ENCODE data around the gene NWD2. TPM values are rescaled to one million over a fixed set of nuclear protein-coding genes. Genes with fewer than 3 reads are reported as not detected.

Gene NWD2
- polyA plus RNA-seq, 1 donor from 2014 or later = not detected

DNA sequence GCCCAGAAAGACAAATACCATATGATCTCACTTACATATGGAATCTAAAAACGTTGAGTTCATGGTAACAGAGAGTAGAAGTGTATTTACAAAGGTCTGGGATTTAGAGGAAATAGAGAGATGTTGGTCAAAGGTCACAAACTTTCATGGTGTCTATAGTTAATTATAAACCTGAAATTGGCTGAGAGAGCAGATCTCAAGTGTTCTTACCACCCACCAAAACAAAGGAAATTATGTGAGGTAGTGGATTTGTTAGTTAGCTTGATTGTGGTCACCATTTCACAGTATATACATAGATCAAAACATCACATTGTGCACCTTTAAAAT lies 186.8 kb downstream of the NWD2 start:
- Mint-ChIP-seq H3K4me1 (no peaks in the 10 kb centered on the region), H3K9me3 (peaks cover 0 to 2% (median 0%) of the 10 kb centered on the region in 3 donors), H3K27me3 (peaks cover 7% of the 10 kb centered on the region), H3K4me3 (no peak overlapping the region), H3K27ac (no peak overlapping the region), H3K36me3 (no peaks in the 10 kb centered on the region)

DNA sequence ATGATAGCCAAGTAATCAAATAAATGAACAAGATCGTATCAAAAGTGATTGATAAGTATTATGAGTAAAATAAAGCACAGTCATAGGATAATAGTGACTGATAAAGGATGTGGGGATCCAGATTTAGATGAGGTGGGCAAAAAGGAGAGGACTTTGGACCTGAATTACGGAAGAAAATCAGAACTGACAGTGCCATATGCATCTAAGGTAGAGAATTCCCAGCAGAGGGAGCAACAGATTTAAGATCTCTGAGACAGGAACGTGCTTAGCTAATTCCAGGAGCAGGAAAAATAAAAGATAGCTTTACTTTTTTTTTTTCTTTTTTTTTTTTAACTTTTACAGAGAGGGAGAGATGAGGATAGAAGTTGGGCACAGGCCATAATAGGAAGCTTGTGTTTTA lies 189.9 kb downstream of the NWD2 start:
- Mint-ChIP-seq H3K27ac (no peak overlapping the region), H3K4me3 (no peak overlapping the region), H3K36me3 (no peaks in the 10 kb centered on the region), H3K27me3 (peaks cover 1% of the 10 kb centered on the region), H3K4me1 (no peaks in the 10 kb centered on the region), H3K9me3 (no peaks in the 10 kb centered on the region)

DNA sequence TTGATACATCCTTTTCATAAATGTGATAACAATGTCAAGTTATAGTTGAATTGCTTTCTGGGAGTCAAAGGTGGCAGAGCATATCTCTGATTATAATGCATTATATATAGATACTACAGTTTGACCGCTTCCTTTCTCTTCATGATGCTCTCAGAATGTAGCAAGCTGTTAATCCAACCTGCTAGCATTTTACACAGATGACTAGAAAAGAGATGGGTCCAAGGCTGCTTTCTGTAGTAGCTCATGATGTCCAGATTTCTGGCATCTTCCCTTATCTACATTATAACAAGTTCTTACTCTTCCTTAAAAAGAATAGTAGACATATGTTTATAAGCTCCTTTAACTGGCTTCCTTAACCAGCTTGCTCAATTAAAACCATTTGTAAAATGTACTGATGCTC lies 192.0 kb downstream of the NWD2 start:
- Mint-ChIP-seq H3K4me1 (no peaks in the 10 kb centered on the region), H3K36me3 (no peaks in the 10 kb centered on the region), H3K27me3 (peaks cover 3% of the 10 kb centered on the region), H3K9me3 (no peaks in the 10 kb centered on the region), H3K27ac (no peak overlapping the region), H3K4me3 (no peak overlapping the region)

DNA sequence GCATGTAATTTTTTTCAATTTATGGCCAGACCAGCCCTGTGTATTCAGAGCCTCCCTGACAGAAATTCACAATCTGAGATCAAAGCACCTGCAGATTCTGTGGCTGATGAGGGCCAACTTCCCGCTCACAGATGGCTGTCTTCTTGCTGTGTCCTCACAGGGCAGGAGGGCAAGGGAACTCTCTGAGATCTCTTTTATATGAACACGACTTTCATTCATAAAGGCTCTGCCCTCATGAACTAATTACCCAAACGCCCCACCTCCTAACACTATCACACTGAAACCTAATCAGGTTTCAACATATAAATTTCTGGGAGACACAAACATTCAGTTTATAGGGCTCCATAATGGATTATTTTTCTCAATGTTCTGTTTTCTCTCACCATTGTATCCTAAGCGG lies 192.6 kb downstream of the NWD2 start:
- H3K4me3 Mint-ChIP-seq = no peak overlapping the region
- H3K27ac Mint-ChIP-seq = no peak overlapping the region
- H3K9me3 Mint-ChIP-seq = no peaks in the 10 kb centered on the region
- H3K27me3 Mint-ChIP-seq = peaks cover 7% of the 10 kb centered on the region
- H3K36me3 Mint-ChIP-seq = no peaks in the 10 kb centered on the region
- no peaks in the 10 kb centered on the region for H3K4me1 Mint-ChIP-seq

DNA sequence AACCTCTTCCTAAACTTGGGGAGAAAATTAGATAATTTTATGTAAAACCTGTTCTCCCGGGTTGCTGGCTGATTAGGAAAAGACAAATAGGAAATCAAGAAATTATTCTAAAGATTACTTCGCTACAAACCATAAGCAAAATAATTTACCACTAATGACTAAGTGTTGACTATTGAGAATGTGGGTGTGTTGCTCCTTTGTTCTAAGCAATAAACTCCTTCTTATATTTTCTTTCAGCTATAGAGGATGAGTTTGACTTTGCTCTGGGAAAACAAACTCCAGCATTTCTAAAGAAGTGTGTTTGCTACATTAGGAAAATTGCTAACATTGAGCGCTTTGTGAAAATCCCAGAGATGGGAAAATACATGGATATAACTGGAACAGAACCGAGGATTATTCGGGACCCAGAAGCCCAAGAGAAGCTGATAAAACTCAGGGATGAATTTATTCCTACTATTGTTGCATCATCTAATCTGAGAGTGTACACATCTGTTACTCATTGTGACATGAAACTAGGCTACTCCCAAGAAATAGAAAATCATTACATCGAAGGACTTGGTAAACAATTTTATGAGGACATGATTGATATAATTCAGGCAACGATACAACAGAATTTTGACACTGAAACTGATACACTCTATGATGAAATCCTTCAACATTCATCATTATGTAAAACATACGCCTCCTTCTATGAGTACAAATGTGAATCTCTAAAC lies 194.2 kb downstream of the NWD2 start:
- Mint-ChIP-seq H3K27me3 (peaks cover 8% of the 10 kb centered on the region), H3K4me3 (no peak overlapping the region), H3K36me3 (no peaks in the 10 kb centered on the region), H3K27ac (no peak overlapping the region), H3K9me3 (no peaks in the 10 kb centered on the region), H3K4me1 (no peaks in the 10 kb centered on the region)

DNA sequence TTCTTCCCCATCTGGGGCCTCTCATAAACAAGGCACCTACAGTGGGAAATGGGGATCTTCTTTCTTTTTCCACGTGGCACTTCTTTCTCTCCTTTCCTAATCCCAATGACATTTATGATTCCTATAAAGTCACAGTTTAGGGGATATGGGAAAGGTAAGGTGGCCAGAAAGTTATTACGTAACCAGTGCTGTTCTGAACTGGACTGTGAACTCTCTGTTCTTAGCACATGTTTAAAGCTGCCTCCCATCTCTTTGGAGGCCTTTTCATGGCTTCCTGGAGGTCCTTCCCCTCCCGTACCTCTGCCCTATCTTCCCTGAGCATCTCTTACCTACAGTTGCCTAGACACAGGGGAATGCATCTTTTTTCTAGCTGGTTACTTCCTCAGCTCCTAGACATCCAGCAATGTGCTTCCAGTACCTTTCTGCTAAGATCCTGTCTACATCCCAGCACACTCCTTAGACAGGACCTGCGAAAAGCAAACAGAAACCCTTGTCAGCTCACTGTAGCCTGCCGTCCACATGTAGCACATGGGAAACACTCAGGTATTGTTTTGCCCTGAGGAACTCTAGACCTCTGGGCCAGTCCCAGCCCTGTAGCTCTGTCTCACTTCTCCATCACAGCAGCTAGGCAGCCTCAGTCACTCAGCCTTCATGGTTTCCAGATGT lies 195.4 kb downstream of the NWD2 start:
- no peak overlapping the region for H3K27ac Mint-ChIP-seq

DNA sequence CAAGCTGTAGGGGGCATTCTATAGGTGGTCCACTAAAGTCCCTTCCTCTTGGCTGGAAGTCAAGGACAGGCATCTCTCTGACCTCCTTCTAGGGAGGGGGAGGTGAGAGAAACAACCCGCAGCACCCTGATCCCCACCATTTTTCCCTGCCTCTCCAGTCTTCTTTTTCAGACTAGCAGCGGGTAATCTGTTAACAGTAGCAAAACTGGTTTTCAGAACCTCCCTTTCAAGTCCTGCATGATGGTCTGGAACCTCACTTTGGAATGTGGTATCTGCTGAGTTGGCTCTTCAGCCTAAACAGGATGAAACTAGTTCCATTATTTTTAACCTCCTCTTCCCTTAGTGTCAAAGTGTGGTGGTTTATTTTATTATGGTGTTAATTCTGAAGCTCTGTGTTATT lies 196.0 kb downstream of the NWD2 start:
- Mint-ChIP-seq H3K9me3 (peaks cover 0 to 2% (median 2%) of the 10 kb centered on the region in 3 donors), H3K4me3 (no peak overlapping the region), H3K27ac (no peak overlapping the region), H3K36me3 (no peaks in the 10 kb centered on the region), H3K4me1 (no peaks in the 10 kb centered on the region), H3K27me3 (peaks cover 13% of the 10 kb centered on the region)

More for the DNA sequence above, 195.4 kb downstream of the NWD2 start:
- no peaks in the 10 kb centered on the region for H3K4me1 Mint-ChIP-seq
- H3K9me3 Mint-ChIP-seq = peaks cover 0 to 2% (median 2%) of the 10 kb centered on the region in 3 donors
- no peaks in the 10 kb centered on the region for H3K36me3 Mint-ChIP-seq
- H3K27me3 Mint-ChIP-seq = peaks cover 9% of the 10 kb centered on the region
- H3K4me3 Mint-ChIP-seq = no peak overlapping the region

DNA sequence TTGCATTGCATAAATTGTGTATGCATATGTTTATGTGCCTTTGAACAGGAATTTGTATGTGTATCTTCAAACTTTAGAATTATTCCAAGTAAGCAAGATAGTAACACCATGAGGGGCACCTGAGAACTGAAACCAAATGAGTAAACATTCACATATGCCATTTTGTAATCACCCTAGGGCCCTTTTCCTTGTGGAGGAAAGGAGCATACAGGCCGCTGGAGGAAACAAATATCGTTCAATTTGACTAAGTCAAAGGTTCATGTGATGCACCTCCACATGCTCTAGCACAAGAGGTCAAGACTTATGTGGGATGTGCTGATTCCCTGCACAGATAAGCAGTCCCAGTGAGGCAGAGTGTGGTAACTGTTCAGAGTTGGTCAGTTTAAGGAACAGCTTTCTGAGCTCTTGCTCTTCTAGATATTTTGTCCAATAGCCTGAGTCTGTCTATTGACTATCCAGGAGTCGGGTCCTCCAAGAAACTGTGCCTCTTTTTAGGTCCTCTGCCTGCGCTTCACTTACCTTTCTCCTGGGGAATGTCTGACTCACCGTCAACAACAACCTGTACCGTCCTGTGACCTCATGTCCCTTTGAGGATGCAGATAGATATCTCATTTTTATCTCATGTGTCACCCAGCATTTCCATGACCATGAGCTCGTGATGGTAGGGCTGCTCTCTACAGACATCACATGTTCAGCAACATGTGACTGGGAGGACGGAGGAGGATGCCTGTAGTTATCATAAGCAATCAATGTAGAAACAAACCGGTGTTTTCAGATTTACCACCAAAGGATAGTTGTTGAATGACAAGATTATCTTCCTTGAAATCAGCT lies 196.9 kb downstream of the NWD2 start:
- Mint-ChIP-seq H3K9me3 (peaks cover 0 to 2% (median 2%) of the 10 kb centered on the region in 3 donors), H3K27me3 (peaks cover 13% of the 10 kb centered on the region), H3K27ac (no peak overlapping the region), H3K36me3 (no peaks in the 10 kb centered on the region), H3K4me3 (no peak overlapping the region), H3K4me1 (no peaks in the 10 kb centered on the region)

DNA sequence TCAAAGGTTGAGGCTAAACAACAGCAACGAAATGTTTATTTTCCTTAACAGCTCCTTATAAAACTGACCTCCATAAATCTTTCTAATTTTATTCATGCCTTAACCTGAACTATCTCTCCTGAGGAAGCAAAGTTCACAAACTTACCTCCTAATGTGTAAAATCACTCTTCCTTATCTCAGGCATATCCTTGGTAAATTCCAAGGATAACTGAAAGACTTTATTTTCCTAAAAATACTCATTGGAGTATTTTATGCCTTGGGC lies 197.4 kb downstream of the NWD2 start:
- peaks cover 16% of the 10 kb centered on the region for H3K27me3 Mint-ChIP-seq
- H3K4me1 Mint-ChIP-seq = no peaks in the 10 kb centered on the region
- H3K4me3 Mint-ChIP-seq = no peak overlapping the region
- peaks cover 0 to 2% (median 2%) of the 10 kb centered on the region in 3 donors for H3K9me3 Mint-ChIP-seq
- no peak overlapping the region for H3K27ac Mint-ChIP-seq
- H3K36me3 Mint-ChIP-seq = no peaks in the 10 kb centered on the region

DNA sequence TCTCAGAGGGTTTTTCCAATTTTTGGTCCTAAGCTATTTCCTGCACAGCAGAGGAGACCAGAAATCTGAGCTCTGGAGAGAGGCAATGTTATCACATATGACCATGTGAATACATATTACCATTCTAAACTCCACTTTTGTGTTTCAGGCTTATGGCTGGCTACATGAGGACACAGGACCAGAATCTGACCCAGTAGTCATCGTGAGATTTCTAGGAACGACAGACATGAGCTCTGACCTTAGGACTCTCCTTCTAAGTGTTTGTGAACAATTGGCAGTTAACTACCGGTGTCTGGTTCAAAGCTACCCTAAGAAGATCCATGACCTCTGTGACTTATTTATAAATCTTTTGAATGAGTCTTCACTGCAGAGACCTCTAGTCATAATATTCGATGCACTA lies 198.6 kb downstream of the NWD2 start:
- H3K4me1 Mint-ChIP-seq = no peaks in the 10 kb centered on the region
- no peak overlapping the region for H3K4me3 Mint-ChIP-seq
- no peak overlapping the region for H3K27ac Mint-ChIP-seq
- no peaks in the 10 kb centered on the region for H3K36me3 Mint-ChIP-seq
- H3K27me3 Mint-ChIP-seq = peaks cover 16% of the 10 kb centered on the region
- H3K9me3 Mint-ChIP-seq = peaks cover 0 to 2% (median 2%) of the 10 kb centered on the region in 3 donors

DNA sequence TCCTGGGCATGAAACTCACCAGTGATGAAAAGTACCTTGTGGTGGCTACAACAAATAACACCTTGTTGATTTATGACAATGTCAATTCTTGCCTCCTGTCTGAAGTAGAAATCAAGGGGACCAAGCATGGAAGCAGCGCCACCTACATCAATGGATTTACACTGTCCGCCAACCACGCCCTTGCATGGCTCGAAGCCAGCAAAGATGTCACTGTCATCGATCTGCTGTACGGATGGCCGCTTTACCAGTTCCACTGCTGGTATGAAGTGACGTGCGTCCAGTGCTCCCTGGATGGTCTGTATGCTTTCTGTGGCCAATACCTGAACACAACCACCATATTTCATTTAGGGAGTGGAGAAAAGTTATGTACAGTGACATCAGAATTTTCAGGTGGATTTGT lies 200.5 kb downstream of the NWD2 start:
- Mint-ChIP-seq H3K9me3 (peaks cover 0 to 2% (median 2%) of the 10 kb centered on the region in 3 donors), H3K27me3 (peaks cover 16% of the 10 kb centered on the region), H3K27ac (no peak overlapping the region), H3K4me3 (no peak overlapping the region), H3K36me3 (no peaks in the 10 kb centered on the region), H3K4me1 (no peaks in the 10 kb centered on the region)

DNA sequence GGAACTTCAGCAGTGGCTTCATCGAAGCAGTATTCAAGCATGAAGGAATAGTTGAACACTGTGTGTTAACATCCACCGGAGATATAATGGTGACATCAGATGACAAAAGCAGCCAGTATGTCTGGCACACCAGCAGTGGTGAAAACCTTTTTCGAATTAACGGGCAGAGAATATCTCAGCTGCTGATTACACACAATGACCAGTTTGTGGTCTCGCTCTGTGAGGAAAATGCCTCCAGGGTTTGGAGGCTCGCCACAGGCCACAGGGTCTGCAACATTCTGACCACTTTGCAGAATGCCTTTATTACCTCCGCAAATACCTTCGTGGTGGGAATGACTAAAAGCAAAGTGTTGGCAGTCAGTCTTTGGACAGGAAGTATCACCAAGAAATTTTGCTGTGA lies 201.5 kb downstream of the NWD2 start:
- Mint-ChIP-seq H3K4me1 (no peaks in the 10 kb centered on the region), H3K27ac (no peak overlapping the region), H3K4me3 (no peak overlapping the region), H3K36me3 (no peaks in the 10 kb centered on the region), H3K9me3 (peaks cover 0 to 2% (median 2%) of the 10 kb centered on the region in 3 donors), H3K27me3 (peaks cover 18% of the 10 kb centered on the region)

DNA sequence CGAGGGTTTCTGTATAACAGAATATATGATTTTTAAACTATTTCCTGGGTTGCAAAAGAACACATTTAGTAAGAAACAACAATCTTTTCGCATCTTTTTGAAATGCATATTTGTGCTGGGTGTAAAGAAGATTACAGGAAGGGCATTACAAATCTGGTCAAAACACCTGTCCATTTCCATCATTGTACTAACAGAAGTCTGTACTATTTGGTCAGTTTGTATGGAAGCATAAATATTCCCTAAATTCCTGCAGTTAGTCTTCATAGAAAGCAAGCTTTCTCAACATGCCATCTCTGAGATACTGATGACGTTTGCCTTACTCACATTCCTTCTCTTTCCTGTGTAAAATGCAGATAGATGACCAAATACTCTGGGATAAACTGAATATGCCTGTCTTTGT lies 203.3 kb downstream of the NWD2 start:
- no peak overlapping the region for H3K4me3 Mint-ChIP-seq
- H3K27me3 Mint-ChIP-seq = peaks cover 13% of the 10 kb centered on the region
- no peaks in the 10 kb centered on the region for H3K36me3 Mint-ChIP-seq

DNA sequence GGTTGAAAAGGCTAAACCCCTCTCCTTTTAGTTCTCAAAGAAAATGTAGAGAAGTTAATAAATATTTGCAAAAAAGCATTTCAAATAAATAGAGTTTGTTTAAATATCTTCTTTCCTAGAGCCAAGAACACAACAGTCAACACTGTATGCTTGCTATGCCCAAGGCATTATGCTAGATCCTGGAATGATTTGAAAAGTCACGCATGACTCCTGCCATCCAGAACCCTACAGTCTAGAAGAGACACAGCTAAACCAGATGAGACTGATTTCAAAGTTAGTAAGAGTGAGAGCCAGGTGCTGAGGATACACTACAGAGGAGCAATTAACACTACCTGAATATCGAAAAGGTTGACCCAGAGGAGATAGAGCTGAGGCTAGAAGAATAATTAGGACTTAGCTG lies 205.8 kb downstream of the NWD2 start:
- Mint-ChIP-seq H3K27me3 (peaks cover 25% of the 10 kb centered on the region), H3K36me3 (no peaks in the 10 kb centered on the region), H3K27ac (no peak overlapping the region), H3K9me3 (peaks cover 0 to 3% (median 0%) of the 10 kb centered on the region in 3 donors), H3K4me1 (peaks cover 5 to 7% (median 5%) of the 10 kb centered on the region in 3 donors), H3K4me3 (no peak overlapping the region)

More for the DNA sequence above, 203.3 kb downstream of the NWD2 start:
- H3K27ac Mint-ChIP-seq = no peak overlapping the region
- H3K4me1 Mint-ChIP-seq = peaks cover 1 to 2% (median 1%) of the 10 kb centered on the region in 3 donors
- H3K9me3 Mint-ChIP-seq = peaks cover 0 to 2% (median 2%) of the 10 kb centered on the region in 3 donors

DNA sequence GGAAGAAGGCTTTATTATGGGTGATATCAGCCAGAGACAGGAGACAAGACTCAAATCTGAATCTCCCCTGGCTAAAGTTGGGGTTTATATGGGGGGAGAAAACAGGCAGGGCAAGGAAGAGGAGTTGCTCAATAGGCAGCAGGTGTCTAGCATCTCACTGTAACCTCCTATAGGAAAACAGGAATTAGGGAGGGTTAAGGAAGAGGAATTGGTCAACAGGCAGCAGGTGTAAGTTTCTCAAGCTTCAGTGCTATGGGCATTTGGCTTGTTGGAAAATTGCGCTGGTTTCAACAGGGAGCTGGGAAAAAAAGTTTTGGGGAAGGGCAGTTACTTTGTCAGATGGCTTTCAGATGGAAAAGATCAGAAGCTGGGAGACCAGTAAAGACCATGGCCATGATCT lies 206.4 kb downstream of the NWD2 start:
- peaks cover 26% of the 10 kb centered on the region for H3K27me3 Mint-ChIP-seq
- H3K36me3 Mint-ChIP-seq = no peaks in the 10 kb centered on the region
- H3K4me1 Mint-ChIP-seq = peaks cover 5 to 7% (median 6%) of the 10 kb centered on the region in 3 donors
- H3K9me3 Mint-ChIP-seq = peaks cover 0 to 3% (median 0%) of the 10 kb centered on the region in 3 donors
- no peak overlapping the region for H3K4me3 Mint-ChIP-seq
- no peak overlapping the region for H3K27ac Mint-ChIP-seq
